A673 (cell line): ENCODE data around the gene EVPL.

Experiments used
- EZH2 ChIP-seq: fragments of 200-600 bp; sonication (generic); IDR thresholded peaks from 2 replicates; pipeline ENCODE4 v1.6.1; 2017; ENCODE audit warnings: borderline replicate concordance, low read depth, mild to moderate bottlenecking, mixed read lengths, antibody characterized with exemption, low read length; ENCODE audit not compliant: poor library complexity, severe bottlenecking
- TF ChIP-seq, protein P1 (sequence below): fragments of 300-800, 200-600 bp; sonication (generic); conservative IDR thresholded peaks from 2 replicates; pipeline ENCODE4 v1.5.1; 2017; ENCODE audit warnings: low read depth, mild to moderate bottlenecking, antibody characterized with exemption, low read length, moderate library complexity, mixed read lengths

GRCh38 chr17:76008630-76009425, 18.3 kb downstream of the EVPL start:
- TF ChIP-seq, protein P1, sequence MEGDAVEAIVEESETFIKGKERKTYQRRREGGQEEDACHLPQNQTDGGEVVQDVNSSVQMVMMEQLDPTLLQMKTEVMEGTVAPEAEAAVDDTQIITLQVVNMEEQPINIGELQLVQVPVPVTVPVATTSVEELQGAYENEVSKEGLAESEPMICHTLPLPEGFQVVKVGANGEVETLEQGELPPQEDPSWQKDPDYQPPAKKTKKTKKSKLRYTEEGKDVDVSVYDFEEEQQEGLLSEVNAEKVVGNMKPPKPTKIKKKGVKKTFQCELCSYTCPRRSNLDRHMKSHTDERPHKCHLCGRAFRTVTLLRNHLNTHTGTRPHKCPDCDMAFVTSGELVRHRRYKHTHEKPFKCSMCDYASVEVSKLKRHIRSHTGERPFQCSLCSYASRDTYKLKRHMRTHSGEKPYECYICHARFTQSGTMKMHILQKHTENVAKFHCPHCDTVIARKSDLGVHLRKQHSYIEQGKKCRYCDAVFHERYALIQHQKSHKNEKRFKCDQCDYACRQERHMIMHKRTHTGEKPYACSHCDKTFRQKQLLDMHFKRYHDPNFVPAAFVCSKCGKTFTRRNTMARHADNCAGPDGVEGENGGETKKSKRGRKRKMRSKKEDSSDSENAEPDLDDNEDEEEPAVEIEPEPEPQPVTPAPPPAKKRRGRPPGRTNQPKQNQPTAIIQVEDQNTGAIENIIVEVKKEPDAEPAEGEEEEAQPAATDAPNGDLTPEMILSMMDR, result no peak
- no peak for TF ChIP-seq EZH2
